Activated naive CD8-positive, alpha-beta T cell treated with anti-CD3 and anti-CD28 coated beads, Interleukin-2, amount 10 ng/mL, durations not matched to agents 7 days and 5 days (primary cell): ENCODE results near the gene TMEM117. TPM values are rescaled to one million over a fixed set of nuclear protein-coding genes. Genes with fewer than 3 reads are reported as not detected.

Experiments
- ATAC-seq: fragments of 150-1000 bp; cut with Tn5 transposase; one replicate; pipeline ENCODE4 v1.10.0; 2021; ENCODE audit warnings: low read depth, moderate library complexity
- POLR2A ChIA-PET: fragments of 350-600 bp; sonication (Branson Sonifier 250); formaldehyde crosslinking; loops from one replicate; lab custom pipeline; 2021; ENCODE audit warnings: antibody characterized with exemption; lab: Charles Lee
- DNase-seq: peaks from one replicate; pipeline ENCODE4 v3.0.0; 2021
- H3K27ac Mint-ChIP-seq: one replicate; pipeline ENCODE4 v1.8.0; 2022; ENCODE audit warnings: mild to moderate bottlenecking, mixed read lengths
- H3K27me3 Mint-ChIP-seq: one replicate; pipeline ENCODE4 v1.8.0; 2022; ENCODE audit warnings: mild to moderate bottlenecking, moderate library complexity, mixed read lengths
- H3K36me3 Mint-ChIP-seq: one replicate; pipeline ENCODE4 v1.8.0; 2021; ENCODE audit warnings: mild to moderate bottlenecking, mixed read lengths
- H3K4me1 Mint-ChIP-seq: one replicate; pipeline ENCODE4 v1.8.0; 2021; ENCODE audit warnings: mixed read lengths
- H3K4me3 Mint-ChIP-seq: one replicate; pipeline ENCODE4 v1.8.0; 2022; ENCODE audit warnings: mild to moderate bottlenecking, moderate library complexity, mixed read lengths
- H3K9me3 Mint-ChIP-seq: one replicate; pipeline ENCODE4 v1.8.0; 2021; ENCODE audit warnings: mixed read lengths
- total RNA-seq, 2 experiments: library from RNA; stranded (reverse); gene quantifications; one replicate each; pipeline ENCODE4 v1.2.3, GENCODE V29; 2021

Gene TMEM117
- total RNA-seq, 2 experiments from 2014 or later, result 0.58 to 1.0 TPM

DNA sequence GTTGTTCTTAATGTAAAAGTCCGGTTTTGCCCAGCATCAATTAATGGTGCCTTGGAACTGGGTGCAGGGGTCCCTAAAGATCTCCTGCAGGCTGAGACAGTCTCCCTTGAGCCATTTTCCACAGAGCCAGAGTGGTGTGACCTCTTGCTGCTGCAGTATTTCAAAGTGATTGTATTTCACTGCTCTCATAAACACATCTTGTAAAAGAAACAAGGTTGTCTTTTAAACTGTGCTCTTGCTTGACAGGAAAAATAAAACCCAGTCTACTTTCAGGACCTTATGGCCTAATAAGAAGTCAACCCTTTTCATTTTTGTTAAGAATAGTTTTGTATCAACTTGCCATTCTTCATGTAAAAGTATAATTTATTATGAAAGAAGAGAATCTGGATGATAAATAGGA, 44.7 kb downstream of the TMEM117 start:
- no peak for DNase-seq
- Mint-ChIP-seq H3K27me3 (no peaks in the 10 kb centered on the region), H3K4me3 (no peak overlapping the region), H3K4me1 (no peaks in the 10 kb centered on the region), H3K36me3 (no peaks in the 10 kb centered on the region), H3K27ac (no peak overlapping the region), H3K9me3 (no peaks in the 10 kb centered on the region)
- no peak for ATAC-seq
- POLR2A ChIA-PET, result no interaction called here

DNA sequence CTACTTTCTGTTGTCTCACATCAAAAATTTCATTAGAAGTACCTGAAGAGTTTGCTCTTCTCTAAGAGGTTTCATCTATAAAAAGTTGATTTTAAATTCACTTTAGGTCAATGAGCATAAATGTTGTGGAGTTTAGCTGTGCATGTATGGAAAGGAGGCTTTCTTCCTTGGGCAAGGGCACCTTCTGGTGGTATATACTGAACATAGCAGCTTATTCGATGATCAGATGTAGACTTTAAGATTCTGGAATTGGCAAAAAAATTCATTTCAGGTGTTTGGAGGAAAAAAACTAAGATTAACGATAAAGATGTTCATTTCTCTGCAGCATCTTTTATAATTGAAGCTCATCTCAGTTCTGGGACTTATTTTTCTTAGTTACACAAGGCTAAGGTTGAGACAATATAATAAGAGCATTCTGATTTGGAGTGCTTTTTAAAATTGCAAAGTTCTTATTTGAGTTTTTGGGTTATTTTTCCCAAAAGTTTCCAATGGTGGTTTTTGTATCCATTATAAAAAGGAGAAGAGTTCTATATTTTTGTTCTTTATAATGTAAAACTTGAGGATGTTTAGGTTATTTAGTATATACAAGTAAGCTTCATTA, 46.8 kb downstream of the TMEM117 start:
- Mint-ChIP-seq H3K27ac (no peak overlapping the region), H3K4me1 (no peaks in the 10 kb centered on the region), H3K9me3 (no peaks in the 10 kb centered on the region), H3K36me3 (no peaks in the 10 kb centered on the region), H3K4me3 (no peak overlapping the region), H3K27me3 (no peaks in the 10 kb centered on the region)
- ATAC-seq (peak; percentile 54), DNase-seq (no peak)
- POLR2A ChIA-PET, result interaction anchor here (0.9 to 1.0 kb wide), 2 partner anchors 77 to 106 kb away, joined by 3 to 4 read pairs; partner anchors contain the start of gene TWF1

DNA sequence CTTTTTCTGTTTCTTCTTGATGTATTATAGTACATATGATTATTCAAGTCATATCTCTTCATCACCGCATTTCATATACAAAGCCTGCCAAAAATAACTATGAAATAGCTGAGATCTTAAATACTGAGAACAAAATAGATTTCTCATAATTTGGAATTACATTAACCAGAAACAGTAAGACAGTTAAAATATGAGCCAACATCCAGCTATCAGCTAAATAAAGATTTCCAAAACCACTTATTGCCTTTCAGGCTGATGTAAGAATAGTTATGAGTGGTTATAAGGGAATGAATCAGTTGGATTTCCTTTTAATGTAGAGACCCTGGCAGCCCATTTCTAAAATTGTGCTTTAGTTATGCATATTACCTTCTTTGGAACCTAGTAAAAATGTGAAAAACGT, 47.4 kb downstream of the TMEM117 start:
- H3K4me1 Mint-ChIP-seq, result no peaks in the 10 kb centered on the region
- no peak overlapping the region for H3K27ac Mint-ChIP-seq
- ATAC-seq (no peak), DNase-seq (no peak)
- no peak overlapping the region for H3K4me3 Mint-ChIP-seq
- no peaks in the 10 kb centered on the region for H3K36me3 Mint-ChIP-seq
- POLR2A ChIA-PET, result no interaction called here
- H3K27me3 Mint-ChIP-seq, result no peaks in the 10 kb centered on the region
- H3K9me3 Mint-ChIP-seq, result no peaks in the 10 kb centered on the region

DNA sequence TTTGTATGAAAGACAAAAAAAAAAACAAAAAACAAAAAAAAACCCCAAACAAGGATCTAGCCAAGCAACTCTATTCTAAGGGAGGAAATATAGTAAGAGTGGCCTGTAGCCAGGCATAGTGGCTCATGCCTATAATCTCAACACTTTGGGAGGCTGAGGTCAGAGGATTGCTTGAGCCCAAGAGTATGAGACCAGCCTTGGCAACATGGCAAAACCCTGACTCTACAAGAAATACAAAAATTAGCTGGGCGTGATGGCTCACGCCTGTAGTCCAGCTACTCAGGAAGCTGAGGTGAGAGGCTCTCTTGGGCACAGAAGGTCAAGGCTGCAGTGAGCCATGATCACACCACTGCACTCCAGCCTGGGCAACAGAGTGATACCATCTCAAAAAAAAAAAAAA, 47.9 kb downstream of the TMEM117 start:
- DNase-seq (no peak), ATAC-seq (no peak)
- H3K9me3 Mint-ChIP-seq, result no peaks in the 10 kb centered on the region
- H3K4me3 Mint-ChIP-seq, result no peak overlapping the region
- no peak overlapping the region for H3K27ac Mint-ChIP-seq
- POLR2A ChIA-PET, result no interaction called here
- no peaks in the 10 kb centered on the region for H3K27me3 Mint-ChIP-seq
- no peaks in the 10 kb centered on the region for H3K4me1 Mint-ChIP-seq
- H3K36me3 Mint-ChIP-seq, result no peaks in the 10 kb centered on the region

DNA sequence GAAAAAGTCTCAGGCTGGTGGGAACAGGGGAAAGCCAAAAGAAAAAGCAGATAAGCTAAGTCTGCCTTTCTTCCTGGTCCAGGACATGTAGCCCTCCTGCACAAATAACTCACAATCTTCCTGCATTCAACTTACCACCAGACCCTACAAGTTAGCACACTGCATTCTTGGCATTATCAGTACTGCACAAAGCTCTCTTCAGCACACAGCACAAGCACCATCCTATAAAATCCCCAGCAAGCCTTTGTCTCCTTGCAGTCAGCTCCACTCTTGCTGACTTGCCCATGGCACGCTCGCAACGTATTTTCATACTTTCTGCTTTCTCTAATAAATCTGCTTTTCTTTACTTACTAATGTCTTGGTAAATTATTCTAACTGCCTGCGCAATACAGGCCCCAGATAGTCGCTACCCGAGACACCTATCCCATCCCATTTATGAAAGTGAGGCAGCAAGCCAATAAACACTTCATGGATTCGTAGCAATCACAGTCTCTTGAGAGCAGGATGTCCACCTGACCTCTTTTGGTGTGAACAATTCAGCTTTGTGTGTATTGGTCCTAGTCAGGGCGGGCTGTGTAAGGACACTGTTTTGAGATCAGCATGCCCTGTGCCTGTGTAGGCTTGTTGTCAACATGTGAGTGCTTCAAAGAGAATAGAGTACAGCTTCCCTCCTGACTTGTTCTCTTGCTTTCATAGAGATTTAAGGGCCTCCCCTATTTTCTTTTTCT, 49.0 kb downstream of the TMEM117 start:
- no peaks in the 10 kb centered on the region for H3K36me3 Mint-ChIP-seq
- no peaks in the 10 kb centered on the region for H3K4me1 Mint-ChIP-seq
- ATAC-seq (no peak), DNase-seq (no peak)
- no peak overlapping the region for H3K4me3 Mint-ChIP-seq
- no peak overlapping the region for H3K27ac Mint-ChIP-seq
- POLR2A ChIA-PET, result no interaction called here
- no peaks in the 10 kb centered on the region for H3K27me3 Mint-ChIP-seq
- no peaks in the 10 kb centered on the region for H3K9me3 Mint-ChIP-seq

DNA sequence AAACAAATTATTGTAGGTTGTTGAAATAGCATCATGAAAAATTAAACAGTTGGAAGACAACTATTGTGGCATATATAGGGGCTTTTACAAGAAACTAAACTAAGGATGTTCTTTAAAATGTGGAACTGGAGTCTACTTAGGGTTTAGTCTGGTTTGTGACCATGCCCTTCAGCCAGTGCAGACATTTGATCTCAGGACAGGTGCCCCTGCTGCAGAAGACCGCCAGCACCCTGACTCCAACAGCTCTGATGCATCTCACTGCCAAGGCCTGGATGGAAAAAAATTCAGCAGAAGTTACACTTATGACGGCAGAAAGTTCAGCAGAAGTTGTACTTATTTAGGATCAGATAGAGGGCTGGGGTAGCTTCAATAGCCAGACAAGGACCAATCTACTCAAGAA, 51.5 kb downstream of the TMEM117 start:
- no peak overlapping the region for H3K4me3 Mint-ChIP-seq
- POLR2A ChIA-PET, result no interaction called here
- no peak overlapping the region for H3K27ac Mint-ChIP-seq
- ATAC-seq (no peak), DNase-seq (no peak)
- no peaks in the 10 kb centered on the region for H3K36me3 Mint-ChIP-seq
- no peaks in the 10 kb centered on the region for H3K27me3 Mint-ChIP-seq
- no peaks in the 10 kb centered on the region for H3K4me1 Mint-ChIP-seq
- H3K9me3 Mint-ChIP-seq, result no peaks in the 10 kb centered on the region

DNA sequence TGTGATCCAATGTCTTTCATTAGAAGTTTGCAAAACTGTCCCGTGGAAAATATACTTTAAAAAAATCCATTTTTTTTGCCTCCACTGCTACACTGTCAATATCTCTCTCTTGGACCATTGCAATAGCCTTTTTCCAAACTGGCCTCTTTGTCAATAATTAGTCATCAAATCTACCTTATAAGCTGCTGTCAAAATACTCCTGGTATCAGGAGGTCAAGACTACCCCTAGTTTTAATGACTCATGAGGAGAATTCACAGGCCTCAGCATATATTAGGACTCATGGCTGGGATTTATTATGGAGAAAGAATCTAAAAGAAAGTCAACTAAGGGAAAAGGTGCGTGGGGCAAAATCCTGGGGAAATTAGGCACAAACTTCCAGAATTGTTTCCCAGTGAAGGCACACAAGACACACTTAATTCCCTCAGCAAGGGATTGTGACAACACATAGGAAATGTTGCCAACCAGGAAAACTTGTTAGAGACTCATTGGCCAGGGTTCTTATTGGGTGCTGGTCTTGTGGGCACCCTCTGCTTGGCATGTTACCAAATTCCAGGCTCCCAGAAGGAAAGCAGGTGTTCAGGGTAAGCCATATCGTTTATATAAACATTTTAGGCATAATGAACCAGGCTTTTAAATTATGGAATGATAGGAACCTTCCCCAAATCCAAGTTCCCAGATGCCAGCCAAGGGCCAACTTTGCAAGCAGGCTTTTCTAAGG, 56.1 kb downstream of the TMEM117 start:
- Mint-ChIP-seq H3K27ac (no peak overlapping the region), H3K36me3 (no peaks in the 10 kb centered on the region), H3K4me3 (no peak overlapping the region), H3K9me3 (peaks cover 3% of the 10 kb centered on the region), H3K27me3 (no peaks in the 10 kb centered on the region), H3K4me1 (peaks cover 1% of the 10 kb centered on the region)
- POLR2A ChIA-PET, result no interaction called here
- DNase-seq (no peak), ATAC-seq (no peak)

- Mint-ChIP-seq H3K9me3 (peaks cover 3% of the 10 kb centered on the region), H3K27me3 (no peaks in the 10 kb centered on the region), H3K4me3 (no peak overlapping the region), H3K4me1 (peaks cover 1% of the 10 kb centered on the region), H3K27ac (no peak overlapping the region), H3K36me3 (no peaks in the 10 kb centered on the region)
- ATAC-seq, result no peak
- POLR2A ChIA-PET, result no interaction called here
- DNase-seq, result no peak
Measured at GRCh38 chr12:43893670-43894069, 57.8 kb downstream of the TMEM117 start.

- Mint-ChIP-seq H3K9me3 (peaks cover 3% of the 10 kb centered on the region), H3K27me3 (no peaks in the 10 kb centered on the region), H3K27ac (no peak overlapping the region), H3K4me3 (no peak overlapping the region), H3K36me3 (no peaks in the 10 kb centered on the region), H3K4me1 (peaks cover 1% of the 10 kb centered on the region)
- ATAC-seq (no peak), DNase-seq (no peak)
- POLR2A ChIA-PET, result no interaction called here
Measured at GRCh38 chr12:43895580-43896206, 59.8 kb downstream of the TMEM117 start.

GRCh38 chr12:43896496-43896895, 60.6 kb downstream of the TMEM117 start:
- ATAC-seq, result no peak
- Mint-ChIP-seq H3K4me1 (peaks cover 1% of the 10 kb centered on the region), H3K4me3 (no peak overlapping the region), H3K27ac (no peak overlapping the region), H3K27me3 (no peaks in the 10 kb centered on the region), H3K9me3 (peaks cover 3% of the 10 kb centered on the region), H3K36me3 (no peaks in the 10 kb centered on the region)
- no peak for DNase-seq
- POLR2A ChIA-PET, result no interaction called here

DNA sequence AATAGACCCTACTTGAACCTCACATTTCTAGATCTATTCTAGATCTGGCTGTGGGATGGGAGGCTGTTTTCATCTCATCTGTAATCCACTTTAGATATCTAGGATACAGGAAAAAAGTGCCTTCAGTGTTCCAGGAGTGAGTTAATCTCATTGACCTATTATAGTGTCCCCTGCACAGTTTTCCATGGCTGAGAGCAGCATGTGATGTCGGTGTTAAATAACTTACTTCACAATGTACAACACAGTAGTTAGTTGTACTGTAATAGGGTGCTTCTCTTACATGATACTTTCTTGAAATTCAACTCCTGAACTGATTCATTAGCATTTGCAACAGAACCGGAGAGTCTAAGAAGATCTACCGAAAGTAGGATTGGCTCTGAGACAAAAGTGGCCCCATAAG, 62.6 kb downstream of the TMEM117 start:
- POLR2A ChIA-PET, result no interaction called here
- Mint-ChIP-seq H3K9me3 (no peaks in the 10 kb centered on the region), H3K4me3 (no peak overlapping the region), H3K4me1 (peaks cover 1% of the 10 kb centered on the region), H3K36me3 (no peaks in the 10 kb centered on the region), H3K27me3 (no peaks in the 10 kb centered on the region), H3K27ac (no peak overlapping the region)
- DNase-seq, result no peak
- no peak for ATAC-seq

- POLR2A ChIA-PET, result no interaction called here
- Mint-ChIP-seq H3K27me3 (no peaks in the 10 kb centered on the region), H3K4me1 (peaks cover 1% of the 10 kb centered on the region), H3K27ac (no peak overlapping the region), H3K36me3 (no peaks in the 10 kb centered on the region), H3K4me3 (no peak overlapping the region), H3K9me3 (no peaks in the 10 kb centered on the region)
- DNase-seq (no peak), ATAC-seq (no peak)
Measured at GRCh38 chr12:43899574-43899973, 63.7 kb downstream of the TMEM117 start.

- H3K4me3 Mint-ChIP-seq, result no peak overlapping the region
- no peaks in the 10 kb centered on the region for H3K4me1 Mint-ChIP-seq
- H3K27ac Mint-ChIP-seq, result no peak overlapping the region
- no peaks in the 10 kb centered on the region for H3K27me3 Mint-ChIP-seq
- POLR2A ChIA-PET, result no interaction called here
- DNase-seq, result no peak
- H3K9me3 Mint-ChIP-seq, result peaks cover 2% of the 10 kb centered on the region
- H3K36me3 Mint-ChIP-seq, result no peaks in the 10 kb centered on the region
- no peak for ATAC-seq
Measured at GRCh38 chr12:43903686-43904085, 67.8 kb downstream of the TMEM117 start.
